Lower lobe of right lung (tissue), 2 donors: Measurements from ENCODE around the gene CLIP4. TPM values are rescaled to one million over a fixed set of nuclear protein-coding genes. Genes with fewer than 3 reads are reported as not detected.

Experiments used
- ATAC-seq, 2 donors: fragments of 200-7000 bp; cut with Tn5 transposase; one replicate each; pipeline ENCODE4 v1.9.1; 2020 to 2022; ENCODE audit warnings: mild to moderate bottlenecking in 2 of 2, moderate library complexity in 2 of 2
- DNase-seq: peaks from one replicate; pipeline ENCODE4 v3.0.0-alpha.2; 2020
- H3K27ac ChIP-seq: fragments of 200-600 bp; one replicate; pipeline ENCODE4 v1.8.0; 2022
- H3K27me3 ChIP-seq: fragments of 200-600 bp; one replicate; pipeline ENCODE4 v1.8.0; 2022; ENCODE audit warnings: low read depth
- H3K36me3 ChIP-seq: fragments of 200-600 bp; one replicate; pipeline ENCODE4 v1.8.0; 2022; ENCODE audit warnings: mild to moderate bottlenecking
- H3K4me1 ChIP-seq: fragments of 200-600 bp; one replicate; pipeline ENCODE4 v1.8.0; 2022
- H3K4me3 ChIP-seq: fragments of 200-600 bp; one replicate; pipeline ENCODE4 v1.8.0; 2022; ENCODE audit warnings: mild to moderate bottlenecking
- H3K9me3 ChIP-seq: fragments of 200-600 bp; one replicate; pipeline ENCODE4 v1.8.0; 2022
- CTCF ChIP-seq: fragments of 200-600 bp; IDR thresholded peaks from one replicate; pipeline ENCODE4 v1.8.0; 2022; ENCODE audit warnings: antibody characterized with exemption, mild to moderate bottlenecking
- intact Hi-C: fragments of 100-400 bp; cut with DNase I; formaldehyde crosslinking; loops from one replicate; pipeline ENCODE4 v1.11.0; 2022
- total RNA-seq: library from RNA; stranded (reverse); fragmentation: NEBNext Ultra II Directional; extraction: Animal tissue kit (Norgen Biotek cat#: 25700); gene quantifications from one replicate; pipeline ENCODE4 v1.2.1, GENCODE V29; 2021
- donor health status: DM: no; HTN: yes; CAD: no; lungs with severe emphysema.

Gene CLIP4
- total RNA-seq, 1 donor from 2014 or later, result 64.6 TPM

GRCh38 chr2:29071032-29071975 is 43.9 kb upstream of the CLIP4 start:
- H3K36me3 ChIP-seq, result no peaks in the 10 kb centered on the region
- no peaks in the 10 kb centered on the region for H3K27me3 ChIP-seq
- H3K9me3 ChIP-seq, result no peaks in the 10 kb centered on the region
- DNase-seq, result no peak
- ATAC-seq, result no peak
- no peak overlapping the region for H3K27ac ChIP-seq
- TF ChIP-seq CTCF, result no peak
- no peaks in the 10 kb centered on the region for H3K4me1 ChIP-seq
- H3K4me3 ChIP-seq, result no peak overlapping the region
- intact Hi-C loops, result no loop called here

GRCh38 chr2:29072251-29072650 is 43.0 kb upstream of the CLIP4 start:
- H3K9me3 ChIP-seq, result no peaks in the 10 kb centered on the region
- intact Hi-C loops, result no loop called here
- TF ChIP-seq CTCF, result no peak
- H3K4me1 ChIP-seq, result no peaks in the 10 kb centered on the region
- H3K36me3 ChIP-seq, result no peaks in the 10 kb centered on the region
- no peak overlapping the region for H3K4me3 ChIP-seq
- DNase-seq (no peak), ATAC-seq (no peak)
- no peaks in the 10 kb centered on the region for H3K27me3 ChIP-seq
- H3K27ac ChIP-seq, result no peak overlapping the region

GRCh38 chr2:29072971-29073725 is 42.1 kb upstream of the CLIP4 start:
- Histone ChIP-seq H3K4me3 (no peak overlapping the region), H3K9me3 (peaks cover 4% of the 10 kb centered on the region), H3K36me3 (no peaks in the 10 kb centered on the region), H3K27me3 (no peaks in the 10 kb centered on the region), H3K27ac (no peak overlapping the region), H3K4me1 (no peaks in the 10 kb centered on the region)
- no peak for DNase-seq
- no peak for ATAC-seq
- TF ChIP-seq CTCF, result no peak
- intact Hi-C loops, result no loop called here

- Histone ChIP-seq H3K4me1 (no peaks in the 10 kb centered on the region), H3K27ac (no peak overlapping the region), H3K36me3 (no peaks in the 10 kb centered on the region), H3K27me3 (no peaks in the 10 kb centered on the region), H3K9me3 (peaks cover 4% of the 10 kb centered on the region), H3K4me3 (no peak overlapping the region)
- no peak for TF ChIP-seq CTCF
- peak in 1 of 2 donors; percentile 66 for ATAC-seq
- no peak for DNase-seq
- intact Hi-C loops, result no loop called here
Measured at GRCh38 chr2:29073933-29074332, 41.3 kb upstream of the CLIP4 start.

- Histone ChIP-seq H3K27ac (no peak within 1 kb of the TSS), H3K27me3 (no peaks in the 10 kb centered on the region), H3K4me1 (no peaks in the 10 kb centered on the region), H3K4me3 (no peak within 1 kb of the TSS), H3K9me3 (peaks cover 4% of the 10 kb centered on the region), H3K36me3 (no peaks in the 10 kb centered on the region)
- intact Hi-C loops, result no loop called here
- DNase-seq (no peak), ATAC-seq (no peak)
- TF ChIP-seq CTCF, result no peak
Measured at GRCh38 chr2:29074411-29074810, 40.8 kb upstream of the CLIP4 start, which contains the start of gene PCARE. Gene PCARE, minus strand, starts transcription at chr2:29074523. Its CDS starts 262 bp downstream, at chr2:29074261.
